Mesenteric fat pad (tissue), 1 donor: ENCODE results near the gene RPL4. TPM values are rescaled to one million over a fixed set of nuclear protein-coding genes. Genes with fewer than 3 reads are reported as not detected.
"Not testable (repeated sequence)": the region's sequence is repeated elsewhere in the genome, so short reads cannot be mapped to it uniquely, and the experiment has no call there.

Experiments
- DNase-seq: peaks from one replicate; pipeline ENCODE4 v3.0.0-alpha.2; 2020; ENCODE audit warnings: low spot score
- total RNA-seq: library from RNA; stranded (reverse); fragmentation: NEBNext Ultra II Directional; extraction: Animal tissue kit (Norgen Biotek cat#: 25700); gene quantifications from one replicate; pipeline ENCODE4 v1.2.1, GENCODE V29; 2021
- donor health status: DM: yes; HTN: yes; CAD: no.

Gene RPL4
- total RNA-seq, 1 donor from 2014 or later = 1,807 TPM

- no peak for DNase-seq
Observed at GRCh38 chr15:66491846-66492245, 12.8 kb downstream of the RPL4 start.

- no peak for DNase-seq
Observed at GRCh38 chr15:66489179-66489791, 15.4 kb downstream of the RPL4 start.

- no peak for DNase-seq
Observed at GRCh38 chr15:66488525-66488924, 16.1 kb downstream of the RPL4 start.

GRCh38 chr15:66486887-66487286, 17.8 kb downstream of the RPL4 start:
- no peak for DNase-seq

- no peak for DNase-seq
Observed at GRCh38 chr15:66484539-66485112, 20.0 kb downstream of the RPL4 start.

GRCh38 chr15:66483131-66483566, 21.5 kb downstream of the RPL4 start:
- DNase-seq = no peak

- DNase-seq = no peak
Observed at GRCh38 chr15:66482539-66482938, 22.1 kb downstream of the RPL4 start.

GRCh38 chr15:66481107-66481856, 23.4 kb downstream of the RPL4 start:
- no peak for DNase-seq

- DNase-seq = no peak
Observed at GRCh38 chr15:66480267-66480666, 24.4 kb downstream of the RPL4 start.

- no peak for DNase-seq
Observed at GRCh38 chr15:66477011-66477410, 27.6 kb downstream of the RPL4 start.

- no peak for DNase-seq
Observed at GRCh38 chr15:66476535-66476934, 28.1 kb downstream of the RPL4 start.

- DNase-seq = no peak
Observed at GRCh38 chr15:66474963-66475362, 29.7 kb downstream of the RPL4 start.

- DNase-seq = no peak
Observed at GRCh38 chr15:66474135-66474534, 30.5 kb downstream of the RPL4 start.

GRCh38 chr15:66472176-66472999, 32.3 kb downstream of the RPL4 start:
- DNase-seq = no peak

GRCh38 chr15:66470825-66471224, 33.8 kb downstream of the RPL4 start:
- not testable (repeated sequence) for DNase-seq

- DNase-seq = not testable (repeated sequence)
Observed at GRCh38 chr15:66467162-66468040, 37.3 kb downstream of the RPL4 start.

- not testable (repeated sequence) for DNase-seq
Observed at GRCh38 chr15:66465294-66465693, 39.4 kb downstream of the RPL4 start.

- no peak for DNase-seq
Observed at GRCh38 chr15:66462627-66463026, 42.0 kb downstream of the RPL4 start.

GRCh38 chr15:66461917-66462316, 42.7 kb downstream of the RPL4 start:
- DNase-seq = no peak

- not testable (repeated sequence) for DNase-seq
Observed at GRCh38 chr15:66461294-66461693, 43.4 kb downstream of the RPL4 start.
